KMS-11 (cell line): ENCODE measurements around the gene DDX49.

Experiments
- H2AFZ ChIP-seq: fragments of 200-600 bp; sonication (generic); 2 replicates; pipeline ENCODE4 v1.6.1; 2016; ENCODE audit warnings: antibody characterized with exemption, mixed run types, low read depth
- H3K27ac ChIP-seq: fragments of 200-600 bp; sonication (generic); 2 replicates; pipeline ENCODE4 v1.6.1; 2016; ENCODE audit warnings: mild to moderate bottlenecking, mixed run types
- H3K27me3 ChIP-seq: fragments of 200-600 bp; sonication (generic); 2 replicates; pipeline ENCODE4 v1.6.1; 2017; ENCODE audit warnings: mild to moderate bottlenecking, low read depth, mixed run types, moderate library complexity; ENCODE audit not compliant: insufficient read depth
- H3K36me3 ChIP-seq: fragments of 200-600 bp; sonication (generic); 2 replicates; pipeline ENCODE4 v1.6.1; 2017; ENCODE audit warnings: mild to moderate bottlenecking, mixed run types; ENCODE audit not compliant: insufficient read depth
- H3K4me1 ChIP-seq: fragments of 200-600 bp; sonication (generic); 2 replicates; pipeline ENCODE4 v1.6.1; 2016; ENCODE audit warnings: mild to moderate bottlenecking, low read depth, mixed run types; ENCODE audit not compliant: poor library complexity, severe bottlenecking
- H3K4me2 ChIP-seq: fragments of 200-600 bp; sonication (generic); 2 replicates; pipeline ENCODE4 v1.7.0; 2016; ENCODE audit warnings: mild to moderate bottlenecking, mixed run types
- H3K4me3 ChIP-seq: fragments of 200-600 bp; sonication (generic); IDR thresholded peaks from 2 replicates; pipeline ENCODE4 v1.6.1; 2017; ENCODE audit warnings: low read depth, low read length, mixed read lengths; ENCODE audit not compliant: insufficient read depth
- H3K79me2 ChIP-seq: fragments of 200-600 bp; sonication (generic); 2 replicates; pipeline ENCODE4 v1.6.1; 2016; ENCODE audit warnings: low read depth, mixed run types; ENCODE audit not compliant: insufficient read depth
- H3K9ac ChIP-seq: fragments of 200-600 bp; sonication (generic); 2 replicates; pipeline ENCODE4 v1.6.1; 2016; ENCODE audit warnings: mild to moderate bottlenecking, mixed run types
- H4K20me1 ChIP-seq: fragments of 200-600 bp; sonication (generic); 2 replicates; pipeline ENCODE4 v1.6.1; 2016; ENCODE audit warnings: mild to moderate bottlenecking, mixed run types; ENCODE audit not compliant: insufficient read depth
- CTCF ChIP-seq: fragments of 200-600 bp; sonication (generic); conservative IDR thresholded peaks from 2 replicates; pipeline ENCODE4 v1.6.1; 2017; ENCODE audit warnings: low read depth, mild to moderate bottlenecking, antibody characterized with exemption, low read length, moderate library complexity, mixed read lengths

The DDX49 gene

GRCh38 chr19:18871543-18871942 lies 48.0 kb upstream of the DDX49 start:
- Histone ChIP-seq H3K27me3 (no peaks in the 10 kb centered on the region), H2AFZ (no peak overlapping the region), H3K27ac (no peak overlapping the region), H3K9ac (no peak overlapping the region), H4K20me1 (no peaks in the 10 kb centered on the region), H3K4me1 (no peaks in the 10 kb centered on the region), H3K4me2 (no peak overlapping the region), H3K4me3 (no peak overlapping the region), H3K36me3 (peaks cover 3% of the 10 kb centered on the region; the same call in 1 of the 2 replicates), H3K79me2 (no peaks in the 10 kb centered on the region)
- no peak for TF ChIP-seq CTCF

- Histone ChIP-seq H3K27ac (no peak overlapping the region), H3K36me3 (no peaks in the 10 kb centered on the region), H3K9ac (no peak overlapping the region), H3K79me2 (no peaks in the 10 kb centered on the region), H3K4me2 (no peak overlapping the region), H2AFZ (no peak overlapping the region), H3K4me1 (peaks cover 8% of the 10 kb centered on the region), H3K27me3 (no peaks in the 10 kb centered on the region), H4K20me1 (no peaks in the 10 kb centered on the region), H3K4me3 (no peak overlapping the region)
- no peak for TF ChIP-seq CTCF
Measured at GRCh38 chr19:18875726-18876125, 43.8 kb upstream of the DDX49 start.

GRCh38 chr19:18876865-18877264 lies 42.6 kb upstream of the DDX49 start:
- no peaks in the 10 kb centered on the region for H3K36me3 ChIP-seq
- no peak overlapping the region for H3K27ac ChIP-seq
- no peaks in the 10 kb centered on the region for H3K27me3 ChIP-seq
- H3K4me2 ChIP-seq = no peak overlapping the region
- peaks cover 12% of the 10 kb centered on the region for H3K4me1 ChIP-seq
- no peak overlapping the region for H2AFZ ChIP-seq
- H3K79me2 ChIP-seq = no peaks in the 10 kb centered on the region
- no peak overlapping the region for H3K4me3 ChIP-seq
- no peak overlapping the region for H3K9ac ChIP-seq
- no peaks in the 10 kb centered on the region for H4K20me1 ChIP-seq
- no peak for TF ChIP-seq CTCF

GRCh38 chr19:18878058-18878797 lies 41.3 kb upstream of the DDX49 start:
- H2AFZ ChIP-seq = no peak overlapping the region
- no peak overlapping the region for H3K9ac ChIP-seq
- no peak overlapping the region for H3K27ac ChIP-seq
- no peaks in the 10 kb centered on the region for H3K79me2 ChIP-seq
- H4K20me1 ChIP-seq = no peaks in the 10 kb centered on the region
- H3K27me3 ChIP-seq = no peaks in the 10 kb centered on the region
- no peak overlapping the region for H3K4me2 ChIP-seq
- no peaks in the 10 kb centered on the region for H3K36me3 ChIP-seq
- TF ChIP-seq CTCF = no peak
- H3K4me3 ChIP-seq = no peak overlapping the region
- peaks cover 12% of the 10 kb centered on the region for H3K4me1 ChIP-seq
